HepG2 (cell line): Measurements from ENCODE around the gene PPA1. TPM values are rescaled to one million over a fixed set of nuclear protein-coding genes. Genes with fewer than 3 reads are reported as not detected.
"Not testable (repeated sequence)": the region's sequence is repeated elsewhere in the genome, so short reads cannot be mapped to it uniquely, and the experiment has no call there.

Experiments used
- ATAC-seq: fragments of 200-7000 bp; cut with Tn5 transposase; 3 replicates; pipeline ENCODE4 v1.9.1; 2020; ENCODE audit warnings: mild to moderate bottlenecking, moderate library complexity
- BruUV-seq: library from RNA; stranded (reverse); fragments of 400-500 nt; replicated peaks from 2 replicates; lab custom pipeline; 2021; lab: Mats Ljungman, UMichigan
- CTCF ChIA-PET: fragments of 300-600 bp; formaldehyde crosslinking; extraction: SDS; loops from one replicate; lab custom pipeline; 2021; ENCODE audit warnings: low total read pairs, inconsistent platforms, low intra/inter-chr PET ratio; lab: Yijun Ruan, JAX
- POLR2A ChIA-PET: fragments of 350-600 bp; sonication (Branson Sonifier 250); formaldehyde crosslinking; loops from one replicate; lab custom pipeline; 2020; ENCODE audit warnings: antibody characterized with exemption, inconsistent platforms; lab: Yijun Ruan, JAX
- DNase-seq: peaks from one replicate; pipeline ENCODE4 v3.0.0-alpha.2; 2015; ENCODE audit warnings: low spot score
- FAIRE-seq: peaks from 3 replicates; lab custom pipeline; 2011; peaks lifted over from hg19 to GRCh38; lab: Jason Lieb, UNC
- H2AFZ ChIP-seq: one replicate; pipeline ENCODE4 v1.6.1; 2011; ENCODE audit warnings: low read length, inconsistent platforms
- H3K27ac ChIP-seq: fragments of 300-600 bp; 3 replicates; pipeline ENCODE4 v1.8.0; 2011; ENCODE audit warnings: mixed run types, mild to moderate bottlenecking, mixed read lengths, low read length, inconsistent platforms; ENCODE audit not compliant: insufficient read depth; ENCODE audit errors: extremely low read length
- H3K27me3 ChIP-seq, 2 experiments: fragments of 200-600 bp in 1 of 2; 2 replicates in 1 of 2; 3 replicates in 1 of 2; pipeline versions ENCODE4 v1.6.0 to v1.8.0; 2011; ENCODE audit warnings: low read length in 2 of 2, mild to moderate bottlenecking in 2 of 2, moderate library complexity in 2 of 2, inconsistent platforms in 1 of 2; ENCODE audit not compliant: insufficient read depth in 2 of 2, control insufficient read depth in 1 of 2
- H3K36me3 ChIP-seq, 2 experiments: fragments of 200-600 bp in 1 of 2; replicated peaks in 1 of 2; 2 replicates in 1 of 2; 3 replicates in 1 of 2; pipeline versions ENCODE4 v1.5.1 to v1.8.0; 2011; ENCODE audit warnings: low read length in 2 of 2, inconsistent platforms in 1 of 2; ENCODE audit not compliant: insufficient read depth in 2 of 2, control insufficient read depth in 1 of 2
- H3K4me1 ChIP-seq: 2 replicates; pipeline ENCODE4 v1.5.1; 2012; ENCODE audit warnings: low read length, inconsistent platforms; ENCODE audit not compliant: insufficient read depth
- H3K4me2 ChIP-seq: 2 replicates; pipeline ENCODE4 v1.6.0; 2011; ENCODE audit warnings: low read depth, low read length, inconsistent platforms
- H3K4me3 ChIP-seq, 3 experiments: fragments of 200-600 bp in 1 of 3; sonication (generic), shearing (Covaris generic) in 1 of 3; replicated peaks in 1 of 3; 2 replicates each; pipeline ENCODE4 v1.5.1; 2011 to 2016; ENCODE audit warnings: low read length in 3 of 3, inconsistent platforms in 2 of 3, low read depth in 2 of 3, mild to moderate bottlenecking in 2 of 3, control low read depth in 1 of 3, mixed read lengths in 1 of 3; ENCODE audit not compliant: insufficient read depth in 1 of 3
- H3K79me2 ChIP-seq: one replicate; pipeline ENCODE4 v1.6.1; 2011; ENCODE audit warnings: low read length, inconsistent platforms; ENCODE audit not compliant: insufficient read depth
- H3K9ac ChIP-seq: 2 replicates; pipeline ENCODE4 v1.6.0; 2011; ENCODE audit warnings: mild to moderate bottlenecking, low read depth, low read length, inconsistent platforms; ENCODE audit not compliant: insufficient read depth
- H3K9me3 ChIP-seq: 2 replicates; pipeline ENCODE4 v1.5.1; 2012; ENCODE audit warnings: mild to moderate bottlenecking, low read length
- H4K20me1 ChIP-seq: 2 replicates; pipeline ENCODE4 v1.6.0; 2011; ENCODE audit warnings: inconsistent platforms, mild to moderate bottlenecking, low read length, moderate library complexity; ENCODE audit not compliant: insufficient read depth
- ARID4A ChIP-seq: sonication (generic); formaldehyde crosslinking; IDR thresholded peaks from 2 replicates; pipeline ENCODE4 v1.5.0; 2020; ENCODE audit warnings: mild to moderate bottlenecking, missing genetic modification reagents, borderline replicate concordance
- BCL6 ChIP-seq: IDR thresholded peaks from 2 replicates; pipeline ENCODE4 v1.6.1; 2016; ENCODE audit warnings: missing genetic modification reagents, missing compliant biosample characterization
- HMG20A ChIP-seq: IDR thresholded peaks from 2 replicates; pipeline ENCODE4 v1.6.1; 2016; ENCODE audit warnings: borderline replicate concordance
- RARA ChIP-seq: IDR thresholded peaks from 2 replicates; pipeline ENCODE4 v1.6.1; 2016; ENCODE audit warnings: missing genetic modification reagents, missing compliant biosample characterization
- SALL1 ChIP-seq: sonication (generic); formaldehyde crosslinking; IDR thresholded peaks from 2 replicates; pipeline ENCODE4 v1.8.0; 2022; ENCODE audit warnings: mild to moderate bottlenecking, missing genetic modification reagents
- SAP130 ChIP-seq: IDR thresholded peaks from 2 replicates; pipeline ENCODE4 v1.6.1; 2016; ENCODE audit warnings: low read depth
- SOX6 ChIP-seq, 2 experiments: fragments of 450-650 bp in 1 of 2; sonication (generic) in 1 of 2; formaldehyde crosslinking in 1 of 2; IDR thresholded peaks; 2 replicates each; pipeline versions ENCODE4 v1.4.0 to v1.6.1; 2017 to 2020; ENCODE audit warnings: antibody characterized with exemption in 1 of 2, mild to moderate bottlenecking in 1 of 2, missing genetic modification reagents in 1 of 2
- TCF7 ChIP-seq: sonication (generic); IDR thresholded peaks from 2 replicates; pipeline ENCODE4 v1.6.1; 2016; ENCODE audit warnings: antibody characterized with exemption, low read depth
- ZFX ChIP-seq: sonication (generic); formaldehyde crosslinking; IDR thresholded peaks from 2 replicates; pipeline ENCODE4 v1.4.0; 2020; ENCODE audit warnings: mild to moderate bottlenecking, low read depth, missing genetic modification reagents, moderate library complexity
- ZNF317 ChIP-seq: sonication (generic); formaldehyde crosslinking; IDR thresholded peaks from 2 replicates; pipeline ENCODE4 v1.5.0; 2020; ENCODE audit warnings: mild to moderate bottlenecking, missing genetic modification reagents
- ZNF609 ChIP-seq: sonication (generic); formaldehyde crosslinking; IDR thresholded peaks from 2 replicates; pipeline ENCODE4 v1.4.0; 2020; ENCODE audit warnings: mild to moderate bottlenecking, missing genetic modification reagents, borderline replicate concordance
- WGBS: methylation state at CpG from one replicate; pipeline ENCODE4 v1.1.6; 2017; ENCODE audit warnings: low lambda C conversion rate; 5-methylcytosine and 5-hydroxymethylcytosine counted together
- in situ Hi-C: cut with HindIII; loops from 2 replicates; pipeline ENCODE4 v1.10.0; 2017; ENCODE audit warnings: low pct_unique_long_range_greater_than_20kb; ENCODE audit not compliant: extremely low pct_ligation_motif_present
- intact Hi-C: fragments of 100-400 bp; cut with micrococcal nuclease; formaldehyde crosslinking; loops from one replicate; pipeline ENCODE4 v1.10.0; 2022; ENCODE audit not compliant: unreplicated experiment
- polyA plus RNA-seq, 8 experiments: library from polyadenylated mRNA; depleted of rRNA in 3 of 8; stranded (reverse) in 7 of 8; unstranded in 1 of 8; fragments of >200 nt; fragmentation: Illumina TruSeq in 4 of 8; extraction: Trizol in 4 of 8; gene quantifications; 2 replicates each; pipeline versions ENCODE4 v1.2.1 to v1.2.3, GENCODE V29; 2011 to 2016; ENCODE audit warnings: low read depth in 4 of 8, missing spikeins in 1 of 8, mixed read lengths in 1 of 8; ENCODE audit not compliant: insufficient read depth in 1 of 8
- total RNA-seq, 5 experiments: library from RNA; depleted of rRNA; stranded (reverse); fragments of >200 nt; fragmentation: Illumina TruSeq; extraction: Trizol; gene quantifications; 2 replicates each; pipeline ENCODE4 v1.2.3, GENCODE V29; 2016; ENCODE audit warnings: low read depth in 1 of 5
- TF ChIP-seq, protein P1 (sequence below): sonication (generic); formaldehyde crosslinking; IDR thresholded peaks from 2 replicates; pipeline ENCODE4 v1.4.0; 2020; ENCODE audit warnings: missing genetic modification reagents

The PPA1 gene
- total and polyA plus RNA-seq, 2 of the 13 experiments (the other 11 are each of a cell fraction or from before 2014, with no cell fraction given), result 136 to 250 TPM

GRCh38 chr10:70237958-70238536, 4.8 kb upstream of the PPA1 start:
- H2AFZ ChIP-seq; H3K4me3 ChIP-seq; H3K27me3 ChIP-seq; H3K36me3 ChIP-seq; in situ Hi-C loops; POLR2A ChIA-PET; DNase-seq; H3K9me3 ChIP-seq; H4K20me1 ChIP-seq; H3K79me2 ChIP-seq; FAIRE-seq; H3K27ac ChIP-seq; CTCF ChIA-PET; H3K9ac ChIP-seq; intact Hi-C loops; BruUV-seq; ATAC-seq; TF ChIP-seq SOX6 (IDR thresholded peaks at IDR 0.05): not testable (repeated sequence)
- Histone ChIP-seq H3K4me2 (peak overlapping the region; percentile 18; the same call in 1 of the 2 replicates), H3K4me1 (peaks cover 32% of the 10 kb centered on the region)
- 9% methylated on average over 6 of the region's 6 CpGs for WGBS
- peak; percentile 81 for TF ChIP-seq BCL6 (CRISPR knock-in tag)
- TF ChIP-seq ZFX (CRISPR knock-in tag), result peak; percentile 20; the same call in 1 of the 2 replicates
- TF ChIP-seq SALL1, result peak; percentile 11
- 0 out of 2 replicates have a peak, but pooled peaks have one; percentile 12 for TF ChIP-seq RARA (CRISPR knock-in tag)
- peak; percentile 62; the same call in 1 of the 2 replicates for TF ChIP-seq SOX6 (CRISPR knock-in tag; IDR thresholded peaks at IDR 0.05)
- peak; percentile 32; the same call in 1 of the 2 replicates for TF ChIP-seq HMG20A (CRISPR knock-in tag)
- peak; percentile 98 for TF ChIP-seq ZNF317
- 0 out of 2 replicates have a peak, but pooled peaks have one; percentile 16 for TF ChIP-seq ARID4A (CRISPR knock-in tag)
- peak; percentile 22; the same call in 1 of the 2 replicates for TF ChIP-seq SAP130 (CRISPR knock-in tag)
- TF ChIP-seq ZNF609 (CRISPR knock-in tag), result peak; percentile 17; the same call in 1 of the 2 replicates
- TF ChIP-seq TCF7, result 0 out of 2 replicates have a peak, but pooled peaks have one; percentile 5
- TF ChIP-seq, protein P1, sequence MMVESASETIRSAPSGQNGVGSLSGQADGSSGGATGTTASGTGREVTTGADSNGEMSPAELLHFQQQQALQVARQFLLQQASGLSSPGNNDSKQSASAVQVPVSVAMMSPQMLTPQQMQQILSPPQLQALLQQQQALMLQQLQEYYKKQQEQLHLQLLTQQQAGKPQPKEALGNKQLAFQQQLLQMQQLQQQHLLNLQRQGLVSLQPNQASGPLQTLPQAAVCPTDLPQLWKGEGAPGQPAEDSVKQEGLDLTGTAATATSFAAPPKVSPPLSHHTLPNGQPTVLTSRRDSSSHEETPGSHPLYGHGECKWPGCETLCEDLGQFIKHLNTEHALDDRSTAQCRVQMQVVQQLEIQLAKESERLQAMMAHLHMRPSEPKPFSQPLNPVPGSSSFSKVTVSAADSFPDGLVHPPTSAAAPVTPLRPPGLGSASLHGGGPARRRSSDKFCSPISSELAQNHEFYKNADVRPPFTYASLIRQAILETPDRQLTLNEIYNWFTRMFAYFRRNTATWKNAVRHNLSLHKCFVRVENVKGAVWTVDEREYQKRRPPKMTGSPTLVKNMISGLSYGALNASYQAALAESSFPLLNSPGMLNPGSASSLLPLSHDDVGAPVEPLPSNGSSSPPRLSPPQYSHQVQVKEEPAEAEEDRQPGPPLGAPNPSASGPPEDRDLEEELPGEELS (CRISPR knock-in tag), result peak; percentile 66; the same call in 1 of the 2 replicates
